GM15510 (cell line): ENCODE results near the gene ZNF700.
A peak's percentile ranks its signal among the peaks of the same experiment; 100 is the strongest.

Experiments
- POLR2A ChIP-seq: IDR thresholded peaks from 3 replicates; pipeline ENCODE4 v1.6.1; 2011; ENCODE audit warnings: borderline replicate concordance; ENCODE audit not compliant: insufficient read length; ENCODE audit errors: extremely low read depth

ZNF700 gene

GRCh38 chr19:11982526-11982925, 57.6 kb downstream of the ZNF700 start:
- TF ChIP-seq POLR2A, result no peak

GRCh38 chr19:11984986-11985385, 60.1 kb downstream of the ZNF700 start:
- TF ChIP-seq POLR2A, result no peak

DNA sequence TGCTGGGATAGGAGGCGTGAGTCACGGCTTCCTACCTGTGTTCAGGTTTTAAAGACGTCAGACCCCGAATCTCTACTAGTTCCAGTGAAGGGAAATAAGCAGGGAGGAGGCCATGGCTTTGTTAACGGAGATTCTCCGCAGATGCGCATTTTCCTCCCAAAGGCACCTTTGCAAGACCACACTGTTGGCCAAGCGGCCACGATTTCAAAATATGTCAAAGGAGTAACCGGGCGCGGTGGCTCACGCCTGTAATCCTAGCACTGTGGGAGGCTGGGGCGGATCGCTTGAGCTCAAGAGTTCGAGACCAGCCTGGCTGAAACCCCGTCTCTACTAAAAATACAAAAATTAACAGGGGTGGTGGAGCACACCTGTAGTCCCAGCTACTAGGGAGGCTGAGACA, 61.8 kb downstream of the ZNF700 start:
- TF ChIP-seq POLR2A, result no peak

DNA sequence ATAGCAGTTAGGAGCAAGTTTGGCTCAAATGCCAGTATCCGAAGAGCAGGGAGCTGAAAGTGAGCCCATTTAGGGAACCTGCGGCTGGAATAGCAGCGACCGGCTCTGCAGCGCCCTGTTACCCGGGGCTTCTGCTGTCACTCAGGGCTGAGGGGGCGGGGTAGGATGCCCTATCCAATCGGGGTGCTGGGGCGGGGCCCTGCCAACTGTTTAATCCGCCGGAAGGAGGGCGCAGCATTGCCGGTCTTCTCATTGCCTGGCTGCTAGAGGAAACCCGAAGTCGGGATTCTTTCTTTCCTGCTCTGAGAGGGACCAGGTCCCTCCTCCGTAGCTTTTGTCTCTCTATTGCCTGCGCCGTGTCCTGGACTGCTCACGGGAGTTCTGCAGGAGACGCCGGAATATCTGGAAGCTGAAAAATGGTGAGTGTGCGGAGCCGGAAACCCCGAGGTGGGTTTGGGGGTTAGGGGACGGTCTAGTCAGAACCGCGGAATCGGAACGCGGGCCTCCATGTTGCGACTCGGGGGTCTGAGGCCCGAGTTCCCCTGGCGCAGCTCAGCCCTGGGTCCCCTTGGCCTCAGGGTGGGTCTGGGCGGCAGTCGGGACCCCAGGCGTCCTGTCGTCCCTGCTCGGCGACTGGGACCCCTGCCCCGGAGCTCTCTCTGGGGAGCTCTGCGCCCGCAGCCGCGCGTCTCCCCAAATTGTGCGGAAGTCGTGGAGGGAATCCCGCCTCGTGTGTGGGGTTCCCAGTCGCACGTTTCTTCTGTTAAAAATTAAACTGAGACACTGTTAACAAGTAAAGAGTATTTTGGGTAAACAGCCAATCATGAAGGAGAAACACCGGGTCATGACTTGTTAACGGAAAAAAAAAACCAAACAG, 62.7 kb downstream of the ZNF700 start:
- TF ChIP-seq POLR2A, result peak; percentile 75

DNA sequence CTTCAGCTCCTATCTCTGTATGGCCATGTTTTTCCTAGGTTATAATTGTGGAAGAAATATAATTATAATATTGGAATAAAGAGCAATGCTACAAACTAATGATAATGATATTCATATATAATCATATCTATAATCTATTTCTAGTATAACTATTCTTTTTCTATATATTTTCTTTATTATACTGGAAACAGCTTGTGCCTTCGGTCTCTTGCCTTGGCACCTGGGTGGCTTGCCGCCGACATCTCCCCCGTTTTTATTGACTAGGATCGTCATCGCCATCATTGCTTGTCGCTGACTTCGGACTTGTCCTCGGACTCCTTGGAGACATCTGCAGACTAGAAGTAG, 64.2 kb downstream of the ZNF700 start:
- TF ChIP-seq POLR2A, result no peak

- TF ChIP-seq POLR2A, result no peak
Observed at GRCh38 chr19:11995174-11995573, 70.3 kb downstream of the ZNF700 start.
